Osteocyte (in vitro differentiated cells): ENCODE results near the gene MYOZ3. TPM values are rescaled to one million over a fixed set of nuclear protein-coding genes. Genes with fewer than 3 reads are reported as not detected.
A peak's percentile ranks its signal among the peaks of the same experiment; 100 is the strongest.

Source experiments
- DNase-seq: peaks from one replicate; pipeline ENCODE4 v3.0.0; 2021; ENCODE audit warnings: mixed read lengths; ENCODE audit not compliant: unreplicated experiment; ENCODE audit errors: extremely low spot score
- H3K27ac Mint-ChIP-seq: one replicate; pipeline ENCODE4 v1.8.0; 2021; ENCODE audit warnings: mild to moderate bottlenecking, mixed read lengths; ENCODE audit not compliant: unreplicated experiment
- H3K27me3 Mint-ChIP-seq: one replicate; pipeline ENCODE4 v1.8.0; 2021; ENCODE audit warnings: mixed read lengths; ENCODE audit not compliant: unreplicated experiment
- H3K36me3 Mint-ChIP-seq: one replicate; pipeline ENCODE4 v1.8.0; 2021; ENCODE audit warnings: mixed read lengths; ENCODE audit not compliant: unreplicated experiment
- H3K4me1 Mint-ChIP-seq: one replicate; pipeline ENCODE4 v1.8.0; 2021; ENCODE audit warnings: mixed read lengths; ENCODE audit not compliant: unreplicated experiment
- H3K4me3 Mint-ChIP-seq: one replicate; pipeline ENCODE4 v1.8.0; 2021; ENCODE audit warnings: mild to moderate bottlenecking, moderate library complexity, mixed read lengths; ENCODE audit not compliant: unreplicated experiment
- H3K9me3 Mint-ChIP-seq: one replicate; pipeline ENCODE4 v1.8.0; 2021; ENCODE audit warnings: mixed read lengths; ENCODE audit not compliant: unreplicated experiment
- total RNA-seq: library from RNA; stranded (reverse); gene quantifications from 2 replicates; pipeline ENCODE4 v1.2.1, GENCODE V29; 2021
- TF ChIP-seq, protein P1 (sequence below): fragments of 200-600 bp; sonication (generic); IDR thresholded peaks from 2 replicates; pipeline ENCODE4 v1.5.0; 2021; ENCODE audit warnings: antibody characterized with exemption, mild to moderate bottlenecking, moderate library complexity

Gene MYOZ3
- total RNA-seq, 1 donor from 2014 or later: 0.27 TPM

DNA sequence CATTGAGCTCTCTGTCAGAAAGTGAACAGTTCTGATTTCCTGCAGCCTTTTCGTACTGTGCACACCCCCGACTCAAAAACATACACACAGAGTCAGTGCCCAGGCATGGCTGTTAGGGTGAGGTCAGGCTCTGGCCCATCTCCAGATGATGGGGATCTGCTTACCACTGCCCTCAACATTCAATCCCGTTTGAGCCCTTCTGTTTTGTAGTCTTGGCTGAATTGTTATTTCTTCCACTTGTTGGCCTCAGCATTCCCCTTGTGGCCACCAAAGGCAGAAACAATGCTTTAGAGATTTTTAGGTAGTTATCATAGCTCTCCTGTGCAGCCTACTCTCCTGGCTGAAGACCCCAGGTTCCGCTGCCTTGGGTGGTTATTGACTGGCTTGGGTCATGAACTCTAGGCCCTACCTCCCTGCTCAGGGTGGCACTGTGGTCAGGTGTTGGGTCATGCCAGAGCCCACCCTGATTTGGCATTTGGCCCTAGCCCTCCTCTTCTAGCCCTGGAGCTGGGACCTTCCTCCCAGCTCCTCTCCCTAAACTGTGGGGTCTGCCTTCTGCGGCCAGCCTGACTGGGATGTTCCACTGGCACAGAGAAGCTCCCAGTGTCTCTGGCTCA is 7.8 kb upstream of the MYOZ3 start:
- TF ChIP-seq, protein P1, sequence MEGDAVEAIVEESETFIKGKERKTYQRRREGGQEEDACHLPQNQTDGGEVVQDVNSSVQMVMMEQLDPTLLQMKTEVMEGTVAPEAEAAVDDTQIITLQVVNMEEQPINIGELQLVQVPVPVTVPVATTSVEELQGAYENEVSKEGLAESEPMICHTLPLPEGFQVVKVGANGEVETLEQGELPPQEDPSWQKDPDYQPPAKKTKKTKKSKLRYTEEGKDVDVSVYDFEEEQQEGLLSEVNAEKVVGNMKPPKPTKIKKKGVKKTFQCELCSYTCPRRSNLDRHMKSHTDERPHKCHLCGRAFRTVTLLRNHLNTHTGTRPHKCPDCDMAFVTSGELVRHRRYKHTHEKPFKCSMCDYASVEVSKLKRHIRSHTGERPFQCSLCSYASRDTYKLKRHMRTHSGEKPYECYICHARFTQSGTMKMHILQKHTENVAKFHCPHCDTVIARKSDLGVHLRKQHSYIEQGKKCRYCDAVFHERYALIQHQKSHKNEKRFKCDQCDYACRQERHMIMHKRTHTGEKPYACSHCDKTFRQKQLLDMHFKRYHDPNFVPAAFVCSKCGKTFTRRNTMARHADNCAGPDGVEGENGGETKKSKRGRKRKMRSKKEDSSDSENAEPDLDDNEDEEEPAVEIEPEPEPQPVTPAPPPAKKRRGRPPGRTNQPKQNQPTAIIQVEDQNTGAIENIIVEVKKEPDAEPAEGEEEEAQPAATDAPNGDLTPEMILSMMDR: peak; percentile 37
- Mint-ChIP-seq H3K27ac (peak overlapping the region; percentile 27), H3K4me1 (peaks cover 19% of the 10 kb centered on the region), H3K27me3 (no peaks in the 10 kb centered on the region), H3K4me3 (no peak overlapping the region), H3K36me3 (peaks cover 20% of the 10 kb centered on the region), H3K9me3 (no peaks in the 10 kb centered on the region)
- DNase-seq: no peak

DNA sequence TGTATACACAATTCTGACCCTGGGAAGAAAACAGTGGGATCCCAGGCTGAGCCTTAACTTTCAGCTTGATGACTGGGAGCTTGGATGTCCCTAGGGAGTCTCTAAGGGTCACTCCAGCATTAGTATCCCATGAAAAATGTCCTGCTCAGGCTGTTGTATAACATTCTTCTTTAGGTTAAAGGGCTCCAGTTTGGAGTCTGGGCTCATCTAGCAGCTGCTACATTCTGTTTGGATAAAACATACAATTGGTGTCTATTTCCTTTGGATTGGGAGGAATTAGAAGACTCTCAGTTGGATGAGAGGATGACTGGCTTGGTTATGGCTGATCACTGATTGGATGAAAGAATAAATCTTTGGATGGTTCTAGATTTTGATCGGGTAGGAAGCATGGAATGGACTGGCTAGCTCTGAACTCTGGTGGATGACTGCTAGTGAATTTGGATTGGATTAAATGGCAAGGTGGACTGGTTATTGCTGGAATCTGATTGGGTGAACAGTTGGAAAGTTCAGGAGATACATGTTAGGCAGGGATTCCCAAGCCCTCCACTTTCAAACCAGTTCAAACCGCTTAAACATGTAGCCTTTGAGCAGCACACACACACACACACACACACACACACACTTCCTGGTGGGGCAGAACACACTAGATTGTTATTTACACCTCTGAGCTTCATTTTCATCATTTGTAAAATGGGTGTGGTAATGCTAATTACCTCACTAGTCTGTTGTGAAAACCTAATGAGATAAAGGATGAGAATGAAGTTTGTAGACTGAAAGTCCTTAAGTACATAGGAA is 7.1 kb upstream of the MYOZ3 start:
- Mint-ChIP-seq H3K36me3 (peaks cover 13% of the 10 kb centered on the region), H3K27me3 (no peaks in the 10 kb centered on the region), H3K4me1 (peaks cover 19% of the 10 kb centered on the region), H3K9me3 (no peaks in the 10 kb centered on the region), H3K27ac (peak overlapping the region; percentile 24), H3K4me3 (no peak overlapping the region)
- no peak for DNase-seq
- TF ChIP-seq, protein P1: no peak

DNA sequence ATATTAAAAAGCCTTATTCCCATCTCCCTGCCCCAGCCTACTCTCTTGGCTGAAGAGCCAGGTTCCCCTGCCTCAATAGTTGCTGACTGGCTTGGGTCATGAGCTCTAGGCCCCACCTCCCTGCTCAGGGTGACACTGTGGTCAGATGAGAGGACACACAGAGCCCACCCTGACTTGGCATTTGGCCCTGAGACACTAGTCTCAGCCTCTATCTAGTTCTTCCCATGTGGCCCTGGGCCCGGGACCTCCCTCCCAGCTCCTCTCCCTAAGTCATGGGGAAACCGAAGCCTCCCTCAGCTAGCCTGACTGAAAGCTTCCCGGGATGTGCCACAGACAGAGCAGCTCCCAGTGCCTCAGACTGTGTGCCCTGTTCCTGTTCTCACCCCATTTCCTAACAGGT is 5.8 kb upstream of the MYOZ3 start:
- Mint-ChIP-seq H3K4me3 (no peak overlapping the region), H3K4me1 (peaks cover 21% of the 10 kb centered on the region), H3K27me3 (no peaks in the 10 kb centered on the region), H3K27ac (peak overlapping the region; percentile 31), H3K36me3 (peaks cover 7% of the 10 kb centered on the region), H3K9me3 (no peaks in the 10 kb centered on the region)
- TF ChIP-seq, protein P1: no peak
- DNase-seq: no peak

DNA sequence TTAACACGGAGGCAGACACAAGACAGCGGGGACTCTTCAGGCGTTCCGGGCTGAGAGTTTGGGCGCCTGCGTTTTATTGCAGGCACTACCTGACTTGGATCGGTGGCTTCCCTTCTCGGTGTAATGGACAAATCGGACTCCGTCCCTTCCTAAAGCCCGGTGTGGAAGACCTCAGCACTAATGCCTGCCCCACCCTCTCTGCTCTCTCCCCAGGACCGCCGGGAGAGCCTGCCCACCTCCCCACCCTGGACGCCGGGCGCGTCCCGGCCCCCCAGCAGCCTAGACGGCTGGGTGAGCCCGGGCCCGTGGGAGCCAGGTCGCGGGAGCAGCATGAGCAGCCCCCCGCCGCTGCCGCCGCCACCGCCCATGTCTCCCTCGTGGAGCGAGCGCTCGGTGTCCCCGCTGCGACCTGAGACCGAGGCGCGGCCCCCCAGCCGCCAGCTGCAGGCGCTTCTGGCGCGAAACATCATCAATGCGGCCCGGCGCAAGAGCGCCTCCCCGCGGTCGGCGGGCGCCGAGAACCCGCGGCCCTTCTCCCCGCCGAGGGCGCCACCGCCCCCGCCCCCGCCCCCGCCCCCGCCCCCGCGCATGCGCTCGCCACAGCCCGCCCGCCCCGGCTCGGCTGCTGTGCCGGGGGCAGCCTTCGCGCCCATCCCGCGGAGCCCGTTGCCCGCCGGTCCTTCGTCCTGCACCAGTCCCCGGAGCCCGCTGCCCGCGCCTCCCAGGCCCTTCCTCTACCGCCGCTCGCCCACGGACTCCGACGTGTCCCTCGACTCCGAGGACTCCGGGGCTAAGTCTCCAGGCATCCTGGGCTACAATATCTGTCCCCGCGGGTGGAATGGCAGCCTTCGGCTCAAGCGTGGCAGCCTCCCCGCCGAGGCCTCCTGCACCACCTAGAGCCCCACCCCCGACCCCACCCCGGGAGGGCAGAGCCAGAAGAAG is 4.6 kb upstream of the MYOZ3 start:
- Mint-ChIP-seq H3K27ac (no peak overlapping the region), H3K4me3 (peak overlapping the region; percentile 65), H3K9me3 (no peaks in the 10 kb centered on the region), H3K4me1 (peaks cover 29% of the 10 kb centered on the region), H3K36me3 (peaks cover 2% of the 10 kb centered on the region), H3K27me3 (peaks cover 3% of the 10 kb centered on the region)
- peak; percentile 93 for DNase-seq
- TF ChIP-seq, protein P1: peak; percentile 83
